Vagina (tissue), 2 donors: ENCODE results near the gene MTMR3.

Source experiments
- CTCF ChIP-seq, 3 experiments: fragments of 450-650 bp in 2 of 3; fragments of 200-600 bp in 1 of 3; sonication (generic) in 1 of 3; IDR thresholded peaks; one replicate each; pipeline ENCODE4 v1.5.1; 2017 to 2019; ENCODE audit warnings: antibody characterized with exemption in 3 of 3, mild to moderate bottlenecking in 2 of 3, moderate library complexity in 2 of 3
- POLR2A ChIP-seq, 2 donors: fragments of 450-650 bp; IDR thresholded peaks; one replicate each; pipeline ENCODE4 v1.6.1; 2017; ENCODE audit warnings: antibody characterized with exemption in 2 of 2, mild to moderate bottlenecking in 2 of 2, moderate library complexity in 2 of 2
- POLR2AphosphoS5 ChIP-seq, 2 donors: sonication (generic); formaldehyde crosslinking; IDR thresholded peaks; one replicate each; pipeline ENCODE4 v1.9.0; 2017; ENCODE audit warnings: antibody characterized with exemption in 2 of 2, mild to moderate bottlenecking in 2 of 2, low read depth in 1 of 2; ENCODE audit not compliant: insufficient read depth in 1 of 2

DNA sequence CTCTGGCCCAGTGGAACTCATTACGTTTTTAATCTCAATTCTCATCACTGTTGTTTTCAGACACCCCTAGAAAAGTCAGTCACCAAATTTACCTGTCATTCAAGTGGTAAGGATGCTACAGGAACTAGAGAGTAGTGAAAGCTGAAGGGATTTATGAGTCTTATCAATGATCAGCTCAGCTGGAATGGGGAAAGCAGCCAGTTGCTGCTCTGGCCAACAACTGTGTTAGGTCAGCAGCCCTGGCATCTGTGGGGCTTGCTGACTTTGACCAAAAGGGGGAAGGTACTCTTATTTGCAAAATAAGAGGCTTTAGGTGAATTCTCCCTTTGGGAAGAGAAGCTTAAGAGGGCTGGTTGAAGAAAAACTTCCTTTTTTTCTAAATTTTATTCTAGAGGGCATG is 121.1 kb downstream of the MTMR3 start:
- TF ChIP-seq POLR2A (IDR thresholded peaks at IDR 0.05) (no peak), CTCF (IDR thresholded peaks at IDR 0.05) (no peak), POLR2AphosphoS5 (IDR thresholded peaks at IDR 0.05; ENCODE audit: insufficient read depth in 1 of 2, low read depth in 1 of 2) (no peak)
